ENCODE results near the gene COLEC12.

- TF ChIP-seq CTCF (IDR thresholded peaks at IDR 0.05) (no peak), POLR2A (IDR thresholded peaks at IDR 0.05) (no peak), POLR2AphosphoS5 (IDR thresholded peaks at IDR 0.05) (no peak)
Observed at GRCh38 chr18:460791-461190, 39.7 kb downstream of the COLEC12 start.
